Astrocyte of the spinal cord (primary cell): Measurements from ENCODE around the gene ST3GAL3.

Experiments
- DNase-seq: peaks from one replicate; pipeline ENCODE4 v3.0.0; 2011; ENCODE audit warnings: low read depth, low spot score
- H3K4me3 ChIP-seq: 2 replicates; pipeline ENCODE4 v1.5.1; 2011; ENCODE audit warnings: low read depth, mild to moderate bottlenecking, low read length, moderate library complexity
- CTCF ChIP-seq: IDR thresholded peaks from 2 replicates; pipeline ENCODE4 v1.5.1; 2012; ENCODE audit warnings: low read depth, mild to moderate bottlenecking, low read length, inconsistent platforms
- in situ Hi-C: cut with HindIII; loops from 2 replicates; pipeline ENCODE4 v1.10.0; 2017; ENCODE audit warnings: low sequenced_read_pairs

Gene ST3GAL3

GRCh38 chr1:43913051-43913501 is 205.7 kb downstream of the ST3GAL3 start:
- H3K4me3 ChIP-seq = no peak overlapping the region
- no peak for DNase-seq
- no peak for TF ChIP-seq CTCF
- in situ Hi-C loops = no loop called here

GRCh38 chr1:43913666-43914360 is 206.5 kb downstream of the ST3GAL3 start:
- no peak for DNase-seq

GRCh38 chr1:43914576-43915525 is 207.5 kb downstream of the ST3GAL3 start:
- TF ChIP-seq CTCF = no peak
- in situ Hi-C loops = no loop called here
- no peak overlapping the region for H3K4me3 ChIP-seq
- no peak for DNase-seq

More at GRCh38 chr1:43913666-43914360, 206.5 kb downstream of the ST3GAL3 start:
- in situ Hi-C loops = no loop called here
- H3K4me3 ChIP-seq = no peak overlapping the region
- no peak for TF ChIP-seq CTCF

GRCh38 chr1:43919906-43920305 is 212.6 kb downstream of the ST3GAL3 start:
- in situ Hi-C loops = no loop called here

GRCh38 chr1:43921022-43921421 is 213.7 kb downstream of the ST3GAL3 start:
- no peak overlapping the region for H3K4me3 ChIP-seq
- in situ Hi-C loops = no loop called here
- TF ChIP-seq CTCF = no peak
- DNase-seq = no peak

More at GRCh38 chr1:43919906-43920305, 212.6 kb downstream of the ST3GAL3 start:
- TF ChIP-seq CTCF = no peak
- H3K4me3 ChIP-seq = no peak overlapping the region
- DNase-seq = no peak

GRCh38 chr1:43924516-43924915 is 217.2 kb downstream of the ST3GAL3 start:
- TF ChIP-seq CTCF = no peak
- no peak for DNase-seq
- in situ Hi-C loops = no loop called here

More at GRCh38 chr1:43924516-43924915, 217.2 kb downstream of the ST3GAL3 start:
- no peak overlapping the region for H3K4me3 ChIP-seq
